ENCODE measurements around the gene BTAF1.

BTAF1 gene

DNA sequence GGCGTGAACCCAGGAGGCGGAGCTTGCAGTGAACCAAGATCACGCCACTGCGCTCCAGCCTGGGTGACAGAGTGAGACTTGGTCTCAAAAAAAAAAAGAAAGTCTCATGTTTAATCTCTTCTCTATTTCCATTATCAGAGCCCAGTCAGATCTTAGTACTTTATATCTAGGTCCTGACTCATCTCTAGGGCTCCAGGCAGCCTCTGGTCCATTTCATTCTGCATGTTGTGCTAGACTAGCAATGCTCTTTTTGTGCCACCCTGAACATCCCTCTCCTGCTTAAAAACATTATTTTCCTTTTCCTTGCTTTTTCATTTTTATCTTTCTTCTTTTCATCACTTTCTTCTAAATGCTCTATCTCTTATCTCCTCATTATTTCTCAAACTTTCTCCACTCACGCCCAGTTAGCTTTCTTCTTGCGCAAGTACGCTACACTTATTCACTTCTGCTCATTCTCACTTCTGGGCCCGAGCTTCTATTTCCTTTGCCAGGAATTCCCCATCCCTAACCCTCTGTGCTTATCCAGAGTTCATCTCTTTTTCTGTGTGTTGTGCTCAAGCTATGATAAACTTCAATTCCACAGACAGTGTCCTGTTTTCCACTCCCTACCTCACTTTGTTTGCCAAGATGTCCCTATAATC, 63.9 kb downstream of the BTAF1 start:
- no peak overlapping the region for H2BK120ac ChIP-seq (ENCODE audit: low read depth, low read length)
- no peak overlapping the region for H3K4me3 ChIP-seq (ENCODE audit: low read length)
- WGBS (ENCODE audit: extremely low coverage, insufficient coverage, low lambda C conversion rate), result 100% methylated on average over 3 of the region's 8 CpGs

GRCh38 chr10:91992031-91992430, 68.5 kb downstream of the BTAF1 start:
- Histone ChIP-seq H2BK15ac (replicated peaks; ENCODE audit: low read depth) (no peak overlapping the region), H3K4ac (ENCODE audit: low read depth, low read length) (no peak overlapping the region), H3K36me3 (ENCODE audit: control insufficient read depth, insufficient read depth, low read length) (peaks cover 6% of the 10 kb centered on the region), H3K4me1 (ENCODE audit: control insufficient read depth, low read depth, low read length) (no peaks in the 10 kb centered on the region), H4K8ac (ENCODE audit: low read depth, low read length) (no peak overlapping the region), H3K56ac (ENCODE audit: low read length) (no peak overlapping the region), H3K9ac (ENCODE audit: low read length) (no peak overlapping the region), H3K27ac (ENCODE audit: low read depth, low read length) (no peak overlapping the region), H3K4me2 (ENCODE audit: low read length) (no peak overlapping the region), H3K27me3 (ENCODE audit: insufficient read depth, low read length, poor library complexity) (no peaks in the 10 kb centered on the region), H3K18ac (ENCODE audit: low read length) (no peak overlapping the region), H3K4me3 (ENCODE audit: low read length) (no peak overlapping the region), H2BK5ac (ENCODE audit: low read length) (no peak overlapping the region), H2AK5ac (ENCODE audit: low read length) (no peak overlapping the region), H3K23ac (ENCODE audit: low read length) (no peak overlapping the region), H2BK120ac (ENCODE audit: low read depth, low read length) (no peak overlapping the region), H3K79me1 (ENCODE audit: low read length) (no peaks in the 10 kb centered on the region), H3K79me2 (ENCODE audit: control insufficient read depth, insufficient read depth, low read length) (no peaks in the 10 kb centered on the region), H4K5ac (ENCODE audit: low read length) (no peak overlapping the region)
- DNase-seq, result no peak
- no CpG with 5 or more reads among the region's 1 CpG for WGBS (ENCODE audit: extremely low coverage, insufficient coverage, low lambda C conversion rate)

More for the DNA sequence above, 63.9 kb downstream of the BTAF1 start:
- Histone ChIP-seq H3K27me3 (ENCODE audit: insufficient read depth, low read length, poor library complexity) (no peaks in the 10 kb centered on the region), H3K4me2 (ENCODE audit: low read length) (no peak overlapping the region), H3K23ac (ENCODE audit: low read length) (no peak overlapping the region), H3K79me2 (ENCODE audit: control insufficient read depth, insufficient read depth, low read length) (no peaks in the 10 kb centered on the region), H4K5ac (ENCODE audit: low read length) (no peak overlapping the region), H4K8ac (ENCODE audit: low read depth, low read length) (no peak overlapping the region), H3K36me3 (ENCODE audit: control insufficient read depth, insufficient read depth, low read length) (peaks cover 2% of the 10 kb centered on the region), H2BK5ac (ENCODE audit: low read length) (no peak overlapping the region), H3K4ac (ENCODE audit: low read depth, low read length) (no peak overlapping the region), H3K4me1 (ENCODE audit: control insufficient read depth, low read depth, low read length) (no peaks in the 10 kb centered on the region), H2AK5ac (ENCODE audit: low read length) (no peak overlapping the region), H3K27ac (ENCODE audit: low read depth, low read length) (no peak overlapping the region), H3K18ac (ENCODE audit: low read length) (no peak overlapping the region), H3K56ac (ENCODE audit: low read length) (no peak overlapping the region), H3K79me1 (ENCODE audit: low read length) (no peaks in the 10 kb centered on the region), H2BK15ac (replicated peaks; ENCODE audit: low read depth) (no peak overlapping the region), H3K9ac (ENCODE audit: low read length) (no peak overlapping the region)
- DNase-seq, result no peak

GRCh38 chr10:91996266-91996665, 72.7 kb downstream of the BTAF1 start:
- no peak overlapping the region for H3K27ac ChIP-seq (ENCODE audit: low read depth, low read length)
- H4K5ac ChIP-seq (ENCODE audit: low read length), result no peak overlapping the region
- H3K9ac ChIP-seq (ENCODE audit: low read length), result no peak overlapping the region
- no peaks in the 10 kb centered on the region for H3K4me1 ChIP-seq (ENCODE audit: control insufficient read depth, low read depth, low read length)
- no peak for DNase-seq
- H3K4me2 ChIP-seq (ENCODE audit: low read length), result no peak overlapping the region
- H2AK5ac ChIP-seq (ENCODE audit: low read length), result no peak overlapping the region
- H3K23ac ChIP-seq (ENCODE audit: low read length), result no peak overlapping the region
- H3K27me3 ChIP-seq (ENCODE audit: insufficient read depth, low read length, poor library complexity), result no peaks in the 10 kb centered on the region
- H3K79me1 ChIP-seq (ENCODE audit: low read length), result no peaks in the 10 kb centered on the region
- no peak overlapping the region for H3K4ac ChIP-seq (ENCODE audit: low read depth, low read length)
- H4K8ac ChIP-seq (ENCODE audit: low read depth, low read length), result no peak overlapping the region
- H2BK120ac ChIP-seq (ENCODE audit: low read depth, low read length), result no peak overlapping the region
- no peak overlapping the region for H3K4me3 ChIP-seq (ENCODE audit: low read length)
- H3K79me2 ChIP-seq (ENCODE audit: control insufficient read depth, insufficient read depth, low read length), result no peaks in the 10 kb centered on the region
- no peak overlapping the region for H3K18ac ChIP-seq (ENCODE audit: low read length)
- no peak overlapping the region for H2BK5ac ChIP-seq (ENCODE audit: low read length)
- no peak overlapping the region for H3K56ac ChIP-seq (ENCODE audit: low read length)
- H3K36me3 ChIP-seq (ENCODE audit: control insufficient read depth, insufficient read depth, low read length), result peaks cover 4% of the 10 kb centered on the region
- WGBS (ENCODE audit: extremely low coverage, insufficient coverage, low lambda C conversion rate), result no CpG with 5 or more reads among the region's 2 CpGs
- no peak overlapping the region for H2BK15ac ChIP-seq (replicated peaks; ENCODE audit: low read depth)

- Histone ChIP-seq H3K27ac (ENCODE audit: low read depth, low read length) (no peak overlapping the region), H3K9ac (ENCODE audit: low read length) (no peak overlapping the region), H3K36me3 (ENCODE audit: control insufficient read depth, insufficient read depth, low read length) (no peaks in the 10 kb centered on the region), H2BK15ac (replicated peaks; ENCODE audit: low read depth) (no peak overlapping the region), H3K79me2 (ENCODE audit: control insufficient read depth, insufficient read depth, low read length) (no peaks in the 10 kb centered on the region), H3K79me1 (ENCODE audit: low read length) (no peaks in the 10 kb centered on the region), H3K27me3 (ENCODE audit: insufficient read depth, low read length, poor library complexity) (no peaks in the 10 kb centered on the region), H3K56ac (ENCODE audit: low read length) (no peak overlapping the region), H2AK5ac (ENCODE audit: low read length) (no peak overlapping the region), H2BK120ac (ENCODE audit: low read depth, low read length) (no peak overlapping the region), H4K5ac (ENCODE audit: low read length) (no peak overlapping the region), H3K4ac (ENCODE audit: low read depth, low read length) (no peak overlapping the region), H3K23ac (ENCODE audit: low read length) (no peak overlapping the region), H2BK5ac (ENCODE audit: low read length) (no peak overlapping the region), H4K8ac (ENCODE audit: low read depth, low read length) (no peak overlapping the region), H3K4me2 (ENCODE audit: low read length) (no peak overlapping the region), H3K4me1 (ENCODE audit: control insufficient read depth, low read depth, low read length) (no peaks in the 10 kb centered on the region), H3K4me3 (ENCODE audit: low read length) (no peak overlapping the region), H3K18ac (ENCODE audit: low read length) (no peak overlapping the region)
- no peak for DNase-seq
- WGBS (ENCODE audit: extremely low coverage, insufficient coverage, low lambda C conversion rate), result no CpG with 5 or more reads among the region's 3 CpGs
Observed at GRCh38 chr10:92001581-92001980, 78.0 kb downstream of the BTAF1 start.

DNA sequence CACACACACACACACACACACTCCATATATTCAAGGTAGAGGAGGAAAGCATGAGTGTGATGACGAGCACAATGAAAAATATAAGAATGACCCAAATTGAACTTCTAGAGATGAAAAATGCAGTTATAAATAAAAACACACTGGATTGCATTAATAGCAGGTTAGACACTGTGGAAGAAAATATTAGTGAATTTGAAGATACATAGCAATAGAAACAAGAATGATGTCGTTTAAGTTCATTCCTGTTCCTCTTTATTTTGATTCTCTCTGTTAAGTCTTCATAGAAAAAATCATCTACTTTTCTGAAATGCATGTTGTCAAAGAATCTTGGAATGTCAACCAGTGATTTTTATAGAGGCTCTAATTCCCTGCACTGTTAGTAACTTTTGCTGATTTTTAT, 78.4 kb downstream of the BTAF1 start:
- no peak overlapping the region for H4K5ac ChIP-seq (ENCODE audit: low read length)
- no peak overlapping the region for H4K8ac ChIP-seq (ENCODE audit: low read depth, low read length)
- H2BK120ac ChIP-seq (ENCODE audit: low read depth, low read length), result no peak overlapping the region
- no peak overlapping the region for H2AK5ac ChIP-seq (ENCODE audit: low read length)
- H3K4me3 ChIP-seq (ENCODE audit: low read length), result no peak overlapping the region
- H3K27me3 ChIP-seq (ENCODE audit: insufficient read depth, low read length, poor library complexity), result no peaks in the 10 kb centered on the region
- no peak for DNase-seq
- H2BK5ac ChIP-seq (ENCODE audit: low read length), result no peak overlapping the region
- no peaks in the 10 kb centered on the region for H3K36me3 ChIP-seq (ENCODE audit: control insufficient read depth, insufficient read depth, low read length)
- H3K27ac ChIP-seq (ENCODE audit: low read depth, low read length), result no peak overlapping the region
- WGBS (ENCODE audit: extremely low coverage, insufficient coverage, low lambda C conversion rate), result no CpG with 5 or more reads among the region's 2 CpGs
- no peak overlapping the region for H2BK15ac ChIP-seq (replicated peaks; ENCODE audit: low read depth)
- no peak overlapping the region for H3K4me2 ChIP-seq (ENCODE audit: low read length)
- no peaks in the 10 kb centered on the region for H3K79me1 ChIP-seq (ENCODE audit: low read length)
- no peak overlapping the region for H3K56ac ChIP-seq (ENCODE audit: low read length)
- no peak overlapping the region for H3K9ac ChIP-seq (ENCODE audit: low read length)
- no peak overlapping the region for H3K23ac ChIP-seq (ENCODE audit: low read length)
- no peak overlapping the region for H3K4ac ChIP-seq (ENCODE audit: low read depth, low read length)
- no peaks in the 10 kb centered on the region for H3K4me1 ChIP-seq (ENCODE audit: control insufficient read depth, low read depth, low read length)
- no peaks in the 10 kb centered on the region for H3K79me2 ChIP-seq (ENCODE audit: control insufficient read depth, insufficient read depth, low read length)
- no peak overlapping the region for H3K18ac ChIP-seq (ENCODE audit: low read length)

- H3K79me1 ChIP-seq (ENCODE audit: low read length), result no peaks in the 10 kb centered on the region
- no peak for DNase-seq
- no CpG with 5 or more reads among the region's 2 CpGs for WGBS (ENCODE audit: extremely low coverage, insufficient coverage, low lambda C conversion rate)
- H3K79me2 ChIP-seq (ENCODE audit: control insufficient read depth, insufficient read depth, low read length), result no peaks in the 10 kb centered on the region
- H3K4ac ChIP-seq (ENCODE audit: low read depth, low read length), result no peak overlapping the region
- H3K18ac ChIP-seq (ENCODE audit: low read length), result no peak overlapping the region
- no peaks in the 10 kb centered on the region for H3K36me3 ChIP-seq (ENCODE audit: control insufficient read depth, insufficient read depth, low read length)
- no peak overlapping the region for H2AK5ac ChIP-seq (ENCODE audit: low read length)
- no peak overlapping the region for H3K4me2 ChIP-seq (ENCODE audit: low read length)
- H3K4me3 ChIP-seq (ENCODE audit: low read length), result no peak overlapping the region
- H2BK5ac ChIP-seq (ENCODE audit: low read length), result no peak overlapping the region
- no peak overlapping the region for H2BK120ac ChIP-seq (ENCODE audit: low read depth, low read length)
- H3K56ac ChIP-seq (ENCODE audit: low read length), result no peak overlapping the region
- H4K8ac ChIP-seq (ENCODE audit: low read depth, low read length), result no peak overlapping the region
- H3K4me1 ChIP-seq (ENCODE audit: control insufficient read depth, low read depth, low read length), result no peaks in the 10 kb centered on the region
- H2BK15ac ChIP-seq (replicated peaks; ENCODE audit: low read depth), result no peak overlapping the region
- H3K23ac ChIP-seq (ENCODE audit: low read length), result no peak overlapping the region
- no peaks in the 10 kb centered on the region for H3K27me3 ChIP-seq (ENCODE audit: insufficient read depth, low read length, poor library complexity)
- H3K27ac ChIP-seq (ENCODE audit: low read depth, low read length), result no peak overlapping the region
- no peak overlapping the region for H3K9ac ChIP-seq (ENCODE audit: low read length)
- H4K5ac ChIP-seq (ENCODE audit: low read length), result no peak overlapping the region
Observed at GRCh38 chr10:92003258-92003657, 79.7 kb downstream of the BTAF1 start.

Measured in mesendoderm (in vitro differentiated cells).